ENCODE measurements around the gene DOK5.

Gene DOK5

GRCh38 chr20:54619682-54620081 lies 144.3 kb downstream of the DOK5 start:
- no peak for DNase-seq

DNA sequence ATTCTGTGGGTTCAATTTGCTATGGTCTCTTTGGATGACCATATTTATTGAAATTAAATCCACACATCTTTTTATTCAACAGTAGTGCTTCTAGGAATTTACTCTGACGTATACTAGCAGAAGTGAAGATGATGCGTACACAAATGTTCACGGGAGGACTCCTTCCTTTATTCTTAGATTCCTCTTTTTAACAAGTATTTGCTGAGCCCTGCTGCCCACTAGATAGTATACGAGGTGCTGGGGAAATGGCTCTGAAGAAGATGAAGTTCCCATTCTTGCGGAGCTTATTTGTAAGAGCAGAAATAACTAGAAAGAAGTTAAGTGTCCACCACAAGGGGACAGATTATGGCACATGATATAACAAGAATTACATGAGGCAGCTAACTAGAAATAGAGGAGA lies 145.2 kb downstream of the DOK5 start:
- no peak for DNase-seq

DNA sequence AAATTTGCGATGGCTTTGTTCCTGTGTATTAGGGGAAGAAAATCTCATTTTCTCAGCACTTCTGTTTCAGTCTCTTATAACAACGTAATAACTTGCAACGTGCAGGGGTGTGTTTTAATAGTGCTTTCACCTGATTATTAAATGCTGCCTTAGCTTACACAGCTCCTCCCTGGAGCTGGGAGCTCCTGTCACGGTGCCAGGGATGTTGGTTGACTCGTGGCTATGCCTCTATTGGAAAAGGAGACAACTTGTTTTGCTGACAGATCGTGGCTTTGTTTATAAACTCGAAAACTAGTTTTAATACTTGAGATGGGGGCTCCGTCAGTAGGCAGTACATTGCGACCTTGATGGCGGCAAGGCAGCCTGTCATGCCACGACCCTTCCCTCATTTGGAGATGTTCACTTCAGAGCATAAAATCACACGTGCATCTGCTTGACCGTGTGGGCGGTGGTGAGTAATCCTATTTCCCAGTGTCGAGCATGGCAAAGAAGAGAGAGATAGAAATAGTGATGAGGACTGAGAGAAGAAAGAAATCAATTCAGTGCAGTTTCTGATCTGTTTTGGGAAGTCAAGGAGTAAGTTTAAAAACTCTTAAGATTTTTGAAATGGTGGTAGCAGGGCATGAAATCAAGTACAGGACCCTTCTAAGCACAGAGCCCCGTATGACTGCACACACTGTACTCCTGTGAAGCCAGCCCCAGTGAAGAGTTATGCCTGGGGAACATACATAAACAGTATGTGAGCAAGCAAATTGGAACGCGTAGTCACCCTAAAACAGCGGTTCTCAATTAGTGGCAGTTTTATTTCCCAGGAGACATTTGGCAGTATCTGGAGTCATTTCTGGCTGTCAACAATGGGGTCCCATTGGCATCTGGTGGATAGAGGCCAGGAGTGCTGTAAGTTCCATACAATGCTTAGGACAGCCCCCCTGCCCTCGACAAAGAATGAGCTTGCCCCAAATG lies 147.2 kb downstream of the DOK5 start:
- peak in 1 of 2 experiments; percentile 18 for DNase-seq

- no peak for DNase-seq
Measured at GRCh38 chr20:54623991-54624569, 148.7 kb downstream of the DOK5 start.

GRCh38 chr20:54624706-54625390 lies 149.5 kb downstream of the DOK5 start:
- DNase-seq: no peak

DNA sequence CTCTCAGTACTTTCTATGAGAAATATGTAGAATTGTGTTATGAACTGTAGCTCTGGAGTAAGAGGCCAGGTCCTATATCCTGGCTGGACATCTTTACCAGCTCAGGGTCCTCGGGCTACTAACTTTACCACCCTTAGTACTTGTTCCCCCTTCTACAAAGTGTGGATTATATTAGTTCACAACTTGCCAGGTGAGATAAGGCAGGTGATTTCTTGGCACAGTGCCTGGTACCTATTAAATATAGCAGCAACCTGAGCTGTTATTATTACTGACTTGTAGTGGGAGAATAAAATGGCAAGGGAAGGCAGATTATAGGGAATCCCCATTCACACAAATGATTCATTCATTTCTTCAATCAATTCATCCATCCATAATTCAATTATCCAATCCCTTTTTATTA lies 150.1 kb downstream of the DOK5 start:
- DNase-seq: no peak

DNA sequence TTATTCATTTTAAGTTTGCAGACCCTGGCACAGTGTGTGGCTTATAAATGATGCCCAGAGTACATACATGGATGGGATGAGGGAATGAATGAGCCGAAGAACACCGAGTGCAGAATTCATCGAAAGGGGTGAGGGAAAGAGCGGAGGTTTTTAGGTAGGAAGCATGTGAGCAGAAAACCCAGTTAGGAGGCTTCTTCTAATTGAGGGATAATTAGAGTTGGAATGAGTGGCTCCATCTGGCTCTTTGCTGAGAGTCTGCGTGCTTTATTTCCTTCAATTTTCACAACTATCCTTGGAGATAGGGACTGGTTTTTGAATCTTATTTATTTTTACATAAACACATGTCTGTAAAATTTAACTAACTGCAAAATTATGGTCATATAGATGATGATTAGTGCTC lies 150.7 kb downstream of the DOK5 start:
- DNase-seq: no peak

DNA sequence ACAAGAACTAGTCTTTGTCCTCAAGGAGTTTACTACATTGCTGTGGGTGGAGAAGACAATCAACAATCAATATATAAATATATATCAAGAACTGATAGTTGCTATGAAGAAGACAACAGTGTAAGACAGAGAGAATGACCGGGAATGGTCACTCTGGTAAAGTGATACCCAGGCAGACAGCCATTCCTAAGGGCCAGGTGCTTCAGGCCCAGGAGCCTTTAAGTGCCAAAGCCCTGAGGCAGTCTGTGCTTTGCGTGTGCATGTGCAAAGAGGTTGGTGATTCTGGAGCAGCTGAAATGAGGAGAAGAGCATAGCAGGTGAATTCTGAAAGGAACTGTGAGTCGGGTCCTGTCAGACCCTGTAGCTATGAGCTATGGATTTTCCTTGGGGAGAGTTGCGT lies 154.2 kb downstream of the DOK5 start:
- no peak for DNase-seq

GRCh38 chr20:54630582-54630981 lies 155.2 kb downstream of the DOK5 start:
- DNase-seq: no peak

GRCh38 chr20:54631059-54631458 lies 155.7 kb downstream of the DOK5 start:
- no peak for DNase-seq

DNA sequence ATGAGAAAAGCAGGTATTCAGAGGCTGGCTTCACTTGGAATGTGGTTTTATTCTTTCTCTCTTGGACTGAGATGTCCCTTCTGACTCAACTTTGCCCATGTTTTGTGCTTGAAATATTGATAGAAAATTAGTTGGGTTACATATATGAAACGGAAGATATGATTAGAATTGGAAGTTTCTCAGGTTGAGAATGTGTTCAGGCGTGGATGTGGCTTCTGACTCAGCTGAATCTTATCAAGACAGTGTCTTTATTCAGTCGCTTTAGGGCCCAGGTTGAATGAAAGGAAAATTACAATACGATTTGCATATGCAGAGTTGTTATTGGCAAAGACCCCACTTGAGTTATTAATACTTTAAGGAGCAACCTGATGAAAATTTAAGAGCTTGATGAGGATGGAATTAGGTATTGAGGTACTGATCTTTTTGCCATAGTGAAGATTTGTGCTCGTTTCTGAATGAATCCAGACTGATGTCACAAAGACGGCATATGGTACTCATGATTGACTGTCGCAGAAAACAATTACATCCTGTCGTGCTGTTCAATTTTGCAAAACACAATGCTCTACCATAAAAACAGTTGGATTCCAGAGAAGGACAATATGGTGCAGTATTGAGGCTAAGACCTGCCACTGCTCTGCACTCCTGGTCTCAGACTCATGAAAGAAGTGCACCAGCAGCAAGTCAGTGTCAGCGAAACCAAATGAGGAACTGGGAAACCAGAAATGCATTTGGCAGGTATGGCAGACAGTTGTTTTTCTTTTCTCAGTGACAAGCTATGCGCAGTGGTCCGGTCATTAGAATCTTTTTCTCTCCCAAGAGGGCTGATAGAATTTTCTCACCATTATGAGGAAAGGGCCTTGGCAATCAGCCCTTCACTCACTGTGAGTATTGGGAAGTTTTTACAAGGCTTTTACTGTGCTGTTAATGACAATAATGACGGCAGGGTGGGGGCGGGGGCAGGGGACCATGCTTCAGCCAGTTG lies 158.3 kb downstream of the DOK5 start:
- no peak for DNase-seq

DNA sequence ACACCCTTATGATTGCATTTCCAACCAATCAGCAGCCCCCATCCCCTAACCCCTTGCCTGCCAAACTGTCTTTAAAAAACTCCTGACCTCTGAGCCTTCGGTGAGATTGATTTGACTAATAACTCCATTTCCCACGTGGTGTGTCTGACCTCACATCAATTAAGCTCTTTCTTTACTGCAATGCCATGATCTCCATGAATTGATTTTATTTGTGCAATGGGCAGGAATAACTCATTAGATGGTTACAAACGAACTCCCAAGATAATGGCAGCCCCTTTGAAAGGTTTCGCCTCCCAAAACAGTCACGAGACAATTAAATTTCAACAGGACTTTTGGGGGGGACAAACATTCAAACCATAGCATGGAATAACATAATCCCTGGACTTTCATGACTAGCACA lies 161.2 kb downstream of the DOK5 start:
- DNase-seq: no peak

DNA sequence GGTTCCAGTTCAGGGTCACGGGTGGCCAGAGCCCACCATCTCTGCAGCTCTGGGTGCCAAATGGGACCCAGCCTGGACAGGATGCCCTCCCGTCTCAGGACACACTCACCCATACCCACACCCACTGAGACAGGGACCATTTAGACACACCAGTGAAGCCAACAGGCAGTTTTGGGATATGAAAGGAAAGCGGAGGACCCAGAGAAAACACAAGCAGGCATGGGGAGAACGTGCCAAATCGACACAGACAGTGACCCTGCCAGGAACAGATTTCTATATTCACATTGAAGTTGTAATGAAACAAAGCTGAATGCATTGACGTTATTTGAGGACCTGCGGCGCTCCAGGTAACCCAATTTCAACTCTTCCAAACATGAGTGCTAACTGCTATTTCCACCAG lies 164.5 kb downstream of the DOK5 start:
- no peak for DNase-seq

- no peak for DNase-seq
Measured at GRCh38 chr20:54640800-54641199, 165.4 kb downstream of the DOK5 start.

GRCh38 chr20:54642864-54643667 lies 167.7 kb downstream of the DOK5 start:
- no peak for DNase-seq

GRCh38 chr20:54643761-54644160 lies 168.4 kb downstream of the DOK5 start:
- DNase-seq: no peak

DNA sequence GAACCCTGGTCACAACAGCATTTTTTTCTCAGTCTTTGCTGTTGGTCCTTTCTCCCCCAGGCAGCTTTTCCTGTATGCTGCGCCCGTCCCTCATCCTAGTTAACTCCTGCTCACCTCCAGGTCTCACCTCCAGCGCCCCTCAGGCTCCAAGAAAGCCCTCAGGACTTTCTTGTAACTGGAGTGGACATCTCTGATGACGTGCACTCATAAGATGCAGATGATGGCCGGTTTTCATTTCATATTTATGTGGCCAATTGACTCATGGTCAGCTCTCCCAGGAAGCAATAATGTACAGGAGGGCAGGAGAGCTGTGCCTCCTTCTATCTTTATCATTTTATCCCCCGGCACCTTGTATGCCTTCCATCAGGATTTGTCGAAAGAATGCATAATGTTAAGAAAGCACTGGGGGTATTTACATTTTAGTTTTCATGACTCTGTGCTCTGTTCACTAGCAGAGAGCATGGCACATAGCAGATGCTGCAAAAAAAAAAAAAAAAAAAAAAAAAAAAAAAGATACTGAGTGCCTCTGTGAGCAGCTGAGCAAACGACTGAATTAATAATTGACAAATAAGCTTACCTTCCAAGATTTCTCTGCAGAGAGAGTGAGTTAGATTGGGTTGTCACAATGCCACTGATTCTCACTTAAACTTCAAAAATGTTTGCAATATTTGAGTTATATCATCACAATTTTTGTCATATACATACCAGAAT lies 170.2 kb downstream of the DOK5 start:
- DNase-seq: no peak

DNA sequence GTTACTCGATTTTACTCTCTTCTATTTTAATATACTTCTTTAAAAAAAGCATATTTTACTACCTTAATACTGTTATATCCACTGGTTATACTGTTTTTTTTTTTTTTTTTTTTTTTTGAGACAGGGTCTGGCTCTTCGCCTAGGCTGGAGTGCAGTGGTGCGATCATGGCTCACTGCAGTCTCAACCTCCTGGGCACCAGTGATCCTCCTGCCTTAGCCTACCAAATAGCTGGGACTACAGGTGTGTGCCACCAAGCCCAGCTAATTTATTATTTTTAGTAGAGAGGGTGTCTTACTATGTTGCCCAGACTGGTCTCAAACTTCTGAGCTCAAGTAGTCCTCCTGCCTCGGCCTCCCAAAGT lies 170.7 kb downstream of the DOK5 start:
- DNase-seq: no peak

DNA sequence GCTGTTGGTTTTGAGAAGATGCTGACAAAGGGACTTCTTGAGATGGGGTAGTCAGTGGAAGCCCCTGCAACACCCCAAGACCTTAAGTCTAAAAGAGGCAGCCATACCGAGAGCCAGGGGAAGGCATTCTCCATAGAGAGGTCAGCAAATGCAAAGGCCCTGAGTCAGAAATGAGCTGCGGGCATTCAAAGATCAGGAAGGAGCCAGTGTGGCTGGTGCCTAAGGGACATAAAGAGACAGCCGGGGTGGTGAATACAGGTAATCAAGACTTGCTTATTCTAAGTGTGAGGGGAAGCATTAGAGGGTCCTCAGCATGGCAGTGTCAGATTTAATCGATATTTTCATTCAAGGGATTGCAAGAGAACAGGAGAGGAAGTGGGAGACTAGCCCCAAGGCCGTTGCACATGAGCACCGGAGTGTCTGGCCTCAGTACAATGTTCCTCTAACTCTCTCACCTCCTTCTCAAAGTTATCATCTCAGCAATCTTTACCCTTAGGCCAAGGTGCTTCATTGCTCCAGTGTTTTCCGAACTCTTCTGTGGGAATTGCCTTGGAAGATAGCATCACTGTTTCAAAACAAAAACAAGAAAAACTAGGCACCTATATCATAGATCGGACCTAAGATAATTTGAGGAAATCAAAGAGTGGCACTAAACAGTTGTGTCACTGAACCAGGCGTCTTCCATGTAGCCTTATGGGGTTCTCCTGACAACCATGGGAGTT lies 173.2 kb downstream of the DOK5 start:
- no peak for DNase-seq

DNA sequence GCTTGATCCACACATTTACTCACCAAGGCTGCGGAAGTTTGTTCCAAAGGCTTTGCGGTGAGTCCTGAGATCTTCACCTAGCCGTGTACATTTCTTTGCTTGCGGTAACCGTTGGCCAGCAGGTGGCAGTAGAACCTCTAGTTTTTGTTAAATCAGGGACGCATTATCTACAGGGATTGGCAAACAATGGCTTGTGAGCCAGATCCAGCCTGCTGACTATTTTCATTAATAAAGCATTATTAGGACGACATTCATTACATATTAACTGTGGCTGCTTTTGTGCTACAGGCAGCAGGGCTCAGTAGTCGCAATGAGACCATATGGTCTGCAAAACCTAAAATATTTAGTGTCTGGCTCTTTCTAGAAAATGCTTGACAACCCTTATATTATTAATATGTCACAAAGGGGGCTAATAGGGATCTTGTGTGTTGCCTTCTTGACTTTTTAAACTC lies 174.1 kb downstream of the DOK5 start:
- peak; percentile 78 to 82 for DNase-seq

Measured in activated T-cell treated with anti-CD3 and anti-CD28 coated beads, Interleukin-2, amount 50 U/mL, for 48 hours (primary cell).